H9 (cell line): ENCODE results near the gene PAAF1. TPM values are rescaled to one million over a fixed set of nuclear protein-coding genes. Genes with fewer than 3 reads are reported as not detected.

ENCODE experiments used
- DNase-seq: peaks from one replicate; pipeline ENCODE4 v3.0.0-alpha.2; 2017
- H2AFZ ChIP-seq: one replicate; pipeline ENCODE4 v1.6.1; 2013; ENCODE audit warnings: mild to moderate bottlenecking, low read length, control low read depth, moderate library complexity
- H2AK5ac ChIP-seq: 2 replicates; pipeline ENCODE4 v1.6.1; 2013; ENCODE audit warnings: low read length, control low read depth, mixed read lengths; ENCODE audit not compliant: insufficient read length
- H2BK120ac ChIP-seq: one replicate; pipeline ENCODE4 v1.6.1; 2013; ENCODE audit warnings: low read depth, mild to moderate bottlenecking, low read length, control low read depth, inconsistent platforms; ENCODE audit not compliant: poor library complexity, severe bottlenecking
- H2BK12ac ChIP-seq: 2 replicates; pipeline ENCODE4 v1.6.1; 2013; ENCODE audit warnings: low read length, control low read depth, mixed read lengths, low read depth; ENCODE audit not compliant: insufficient read length
- H2BK15ac ChIP-seq: 2 replicates; pipeline ENCODE4 v1.6.1; 2013; ENCODE audit warnings: low read depth, low read length, control low read depth
- H2BK20ac ChIP-seq: one replicate; pipeline ENCODE4 v1.6.1; 2013; ENCODE audit warnings: low read depth, mild to moderate bottlenecking, low read length, control low read depth, inconsistent platforms; ENCODE audit not compliant: poor library complexity, severe bottlenecking
- H2BK5ac ChIP-seq: 2 replicates; pipeline ENCODE4 v1.6.1; 2013; ENCODE audit warnings: low read length, control low read depth, mixed read lengths; ENCODE audit not compliant: insufficient read length
- H3K14ac ChIP-seq: 2 replicates; pipeline ENCODE4 v1.6.1; 2013; ENCODE audit warnings: low read length, control low read depth; ENCODE audit not compliant: insufficient read depth
- H3K18ac ChIP-seq: 2 replicates; pipeline ENCODE4 v1.6.1; 2013; ENCODE audit warnings: low read depth, mild to moderate bottlenecking, mixed read lengths, low read length, control low read depth; ENCODE audit not compliant: insufficient read length
- H3K23ac ChIP-seq: 2 replicates; pipeline ENCODE4 v1.6.1; 2013; ENCODE audit warnings: low read length, control low read depth, mixed read lengths, low read depth; ENCODE audit not compliant: insufficient read length
- H3K23me2 ChIP-seq: 2 replicates; pipeline ENCODE4 v1.6.1; 2013; ENCODE audit warnings: low read depth, mild to moderate bottlenecking, mixed read lengths, low read length, control low read depth; ENCODE audit not compliant: insufficient read length, poor library complexity, severe bottlenecking
- H3K27ac ChIP-seq: 2 replicates; pipeline ENCODE4 v1.5.1; 2013; ENCODE audit warnings: low read length, control low read depth, mixed read lengths, low read depth; ENCODE audit not compliant: insufficient read length
- H3K27me3 ChIP-seq: 2 replicates; pipeline ENCODE4 v1.6.1; 2013; ENCODE audit warnings: low read length, control low read depth, inconsistent platforms; ENCODE audit not compliant: insufficient read depth
- H3K4ac ChIP-seq: 2 replicates; pipeline ENCODE4 v1.6.1; 2013; ENCODE audit warnings: low read depth, mild to moderate bottlenecking, control low read depth, inconsistent platforms, low read length, moderate library complexity
- H3K4me1 ChIP-seq: 2 replicates; pipeline ENCODE4 v1.6.1; 2013; ENCODE audit warnings: low read length, control low read depth, inconsistent platforms; ENCODE audit not compliant: insufficient read depth
- H3K4me2 ChIP-seq: 2 replicates; pipeline ENCODE4 v1.6.1; 2013; ENCODE audit warnings: low read length, control low read depth, mixed read lengths; ENCODE audit not compliant: insufficient read length, insufficient read depth
- H3K56ac ChIP-seq: 2 replicates; pipeline ENCODE4 v1.6.1; 2013; ENCODE audit warnings: low read depth, mild to moderate bottlenecking, mixed read lengths, low read length, control low read depth; ENCODE audit not compliant: insufficient read length
- H3K79me1 ChIP-seq: 2 replicates; pipeline ENCODE4 v1.6.1; 2013; ENCODE audit warnings: low read depth, mild to moderate bottlenecking, moderate library complexity, low read length, control low read depth, inconsistent platforms; ENCODE audit not compliant: insufficient read depth, poor library complexity, severe bottlenecking
- H3K79me2 ChIP-seq: 2 replicates; pipeline ENCODE4 v1.6.1; 2013; ENCODE audit warnings: low read length, control low read depth, inconsistent platforms; ENCODE audit not compliant: insufficient read depth
- H3K9ac ChIP-seq: 2 replicates; pipeline ENCODE4 v1.6.1; 2013; ENCODE audit warnings: low read length, control low read depth, mixed read lengths; ENCODE audit not compliant: insufficient read length; ENCODE audit errors: extremely low read depth
- H3K9me3 ChIP-seq: one replicate; pipeline ENCODE4 v1.6.1; 2013; ENCODE audit warnings: low read depth, low read length, inconsistent platforms; ENCODE audit not compliant: control insufficient read depth
- H3T11ph ChIP-seq: one replicate; pipeline ENCODE4 v1.6.1; 2013; ENCODE audit warnings: mild to moderate bottlenecking, low read length, control low read depth, inconsistent platforms
- H4K20me1 ChIP-seq: one replicate; pipeline ENCODE4 v1.6.1; 2013; ENCODE audit not compliant: control insufficient read depth, insufficient read length, insufficient read depth
- H4K5ac ChIP-seq: 2 replicates; pipeline ENCODE4 v1.6.1; 2013; ENCODE audit warnings: low read depth, mild to moderate bottlenecking, mixed read lengths, low read length, control low read depth; ENCODE audit not compliant: insufficient read length
- H4K8ac ChIP-seq: replicated peaks from 2 replicates; pipeline ENCODE4 v1.6.1; 2013; ENCODE audit warnings: low read length, control low read depth, mixed read lengths, low read depth; ENCODE audit not compliant: insufficient read length
- H4K91ac ChIP-seq: 2 replicates; pipeline ENCODE4 v1.6.1; 2013; ENCODE audit warnings: low read depth, mild to moderate bottlenecking, moderate library complexity, mixed read lengths, low read length, control low read depth; ENCODE audit not compliant: insufficient read length
- H3K27ac Mint-ChIP-seq, 3 experiments: 2 replicates in 2 of 3; 3 replicates in 1 of 3; pipeline ENCODE4 v1.8.0; 2020 to 2021; ENCODE audit warnings: mixed read lengths in 3 of 3, mild to moderate bottlenecking in 1 of 3, moderate library complexity in 1 of 3
- H3K27me3 Mint-ChIP-seq: 2 replicates; pipeline ENCODE4 v1.8.0; 2021; ENCODE audit warnings: low read depth, mild to moderate bottlenecking, moderate library complexity, mixed read lengths
- H3K36me3 Mint-ChIP-seq, 3 experiments: 2 replicates in 2 of 3; 3 replicates in 1 of 3; pipeline ENCODE4 v1.8.0; 2020 to 2021; ENCODE audit warnings: low read depth in 3 of 3, mixed read lengths in 3 of 3; ENCODE audit not compliant: insufficient read depth in 1 of 3
- H3K4me1 Mint-ChIP-seq, 2 experiments: 2 replicates each; pipeline ENCODE4 v1.8.0; 2020; ENCODE audit warnings: mixed read lengths in 2 of 2
- H3K4me3 Mint-ChIP-seq, 2 experiments: 2 replicates in 1 of 2; 3 replicates in 1 of 2; pipeline ENCODE4 v1.8.0; 2020 to 2021; ENCODE audit warnings: mild to moderate bottlenecking in 2 of 2, mixed read lengths in 2 of 2, moderate library complexity in 1 of 2
- H3K9me3 Mint-ChIP-seq, 2 experiments: 2 replicates in 1 of 2; 3 replicates in 1 of 2; pipeline ENCODE4 v1.8.0; 2020; ENCODE audit warnings: mild to moderate bottlenecking in 2 of 2, mixed read lengths in 2 of 2, moderate library complexity in 1 of 2
- CTCF ChIP-seq: fragments of 200-600 bp; sonication (generic); conservative IDR thresholded peaks from 3 replicates; pipeline ENCODE4 v1.8.0; 2021; ENCODE audit warnings: antibody characterized with exemption, mild to moderate bottlenecking
- WGBS: extraction: QIAGEN DNeasy Blood & Tissue Kit; methylation state at CpG from one replicate; pipeline ENCODE4 v1.1.7; 2013; ENCODE audit warnings: missing lambda C conversion rate, low lambda C conversion rate, mixed read lengths; ENCODE audit not compliant: insufficient read length; ENCODE audit errors: extremely low coverage; 5-methylcytosine and 5-hydroxymethylcytosine counted together
- total RNA-seq: library from RNA; stranded (reverse); gene quantifications from 2 replicates; pipeline ENCODE4 v1.2.1, GENCODE V29; 2021

Gene PAAF1
- total RNA-seq, 1 experiment from 2014 or later = 24.3 TPM

- H2BK20ac ChIP-seq = no peak overlapping the region
- H3K23me2 ChIP-seq = no peaks in the 10 kb centered on the region
- DNase-seq = no peak
- Mint-ChIP-seq H3K36me3 (no peaks in the 10 kb centered on the region), H3K4me3 (no peak overlapping the region), H3K27me3 (peaks cover 4% of the 10 kb centered on the region; the same call in 1 of the 2 replicates), H3K4me1 (no peaks in the 10 kb centered on the region), H3K27ac (no peak overlapping the region), H3K9me3 (peaks cover 0 to 2% of the 10 kb centered on the region in 2 experiments; a peak in 1 of 5 replicates)
- H2BK120ac ChIP-seq = no peak overlapping the region
- H3K18ac ChIP-seq = no peak overlapping the region
- no peaks in the 10 kb centered on the region for H3K27me3 ChIP-seq
- H3K9me3 ChIP-seq = no peaks in the 10 kb centered on the region
- no CpG with 5 or more reads among the region's 29 CpGs for WGBS
- H4K8ac ChIP-seq = no peak overlapping the region
- H3K4me2 ChIP-seq = no peak overlapping the region
- no peak overlapping the region for H4K91ac ChIP-seq
- no peak overlapping the region for H2BK12ac ChIP-seq
- no peak overlapping the region for H3K9ac ChIP-seq
- no peak overlapping the region for H2BK15ac ChIP-seq
- H3K27ac ChIP-seq = no peak overlapping the region
- no peaks in the 10 kb centered on the region for H3K79me1 ChIP-seq
- no peak overlapping the region for H2AK5ac ChIP-seq
- no peak overlapping the region for H3K23ac ChIP-seq
- no peaks in the 10 kb centered on the region for H3K4me1 ChIP-seq
- H3T11ph ChIP-seq = no peak overlapping the region
- no peak overlapping the region for H2BK5ac ChIP-seq
- no peak for TF ChIP-seq CTCF
- no peak overlapping the region for H2AFZ ChIP-seq
- no peak overlapping the region for H3K14ac ChIP-seq
- H3K79me2 ChIP-seq = no peaks in the 10 kb centered on the region
- H3K56ac ChIP-seq = no peak overlapping the region
- no peak overlapping the region for H4K5ac ChIP-seq
- H4K20me1 ChIP-seq = no peaks in the 10 kb centered on the region
- H3K4ac ChIP-seq = no peak overlapping the region
Observed at GRCh38 chr11:73956876-73957653, 80.3 kb downstream of the PAAF1 start.
